ENCODE results near the gene SUGCT. TPM values are rescaled to one million over a fixed set of nuclear protein-coding genes. Genes with fewer than 3 reads are reported as not detected.

SUGCT gene
- total RNA-seq, 1 donor from 2014 or later = 12.0 TPM

- no peaks in the 10 kb centered on the region for H3K27me3 ChIP-seq (ENCODE audit: control insufficient read depth in 3 of 3, insufficient read depth in 3 of 3, low read length in 3 of 3)
- H3K27ac ChIP-seq (ENCODE audit: low read depth, low read length) = no peak overlapping the region
- no peaks in the 10 kb centered on the region for H3K9me3 ChIP-seq (ENCODE audit: control insufficient read depth in 3 of 3, low read length in 3 of 3)
- H3K36me3 ChIP-seq (ENCODE audit: control insufficient read depth in 3 of 3, insufficient read depth in 3 of 3, low read length in 3 of 3) = no peaks in the 10 kb centered on the region
- no peak overlapping the region for H3K4me3 ChIP-seq (ENCODE audit: low read length in 3 of 3)
- no peak overlapping the region for H3K9ac ChIP-seq (ENCODE audit: low read depth in 1 of 3, low read length in 3 of 3)
- no peaks in the 10 kb centered on the region for H3K4me1 ChIP-seq (ENCODE audit: control insufficient read depth in 3 of 3, insufficient read depth in 3 of 3, low read length in 3 of 3)
These were observed 615.1 kb downstream of the SUGCT start for GRCh38 chr7:40749877-40750276.

- Histone ChIP-seq H3K4me3 (ENCODE audit: low read length in 3 of 3) (no peak overlapping the region), H3K4me1 (ENCODE audit: control insufficient read depth in 3 of 3, insufficient read depth in 3 of 3, low read length in 3 of 3) (no peaks in the 10 kb centered on the region), H3K9me3 (ENCODE audit: control insufficient read depth in 3 of 3, low read length in 3 of 3) (no peaks in the 10 kb centered on the region), H3K9ac (ENCODE audit: low read depth in 1 of 3, low read length in 3 of 3) (no peak overlapping the region), H3K36me3 (ENCODE audit: control insufficient read depth in 3 of 3, insufficient read depth in 3 of 3, low read length in 3 of 3) (no peaks in the 10 kb centered on the region), H3K27me3 (ENCODE audit: control insufficient read depth in 3 of 3, insufficient read depth in 3 of 3, low read length in 3 of 3) (no peaks in the 10 kb centered on the region), H3K27ac (ENCODE audit: low read depth, low read length) (no peak overlapping the region)
These were observed 618.6 kb downstream of the SUGCT start for GRCh38 chr7:40753455-40753854.

GRCh38 chr7:40755438-40755837, 620.6 kb downstream of the SUGCT start:
- Histone ChIP-seq H3K4me1 (ENCODE audit: control insufficient read depth in 3 of 3, insufficient read depth in 3 of 3, low read length in 3 of 3) (no peaks in the 10 kb centered on the region), H3K27ac (ENCODE audit: low read depth, low read length) (no peak overlapping the region), H3K4me3 (ENCODE audit: low read length in 3 of 3) (no peak overlapping the region), H3K27me3 (ENCODE audit: control insufficient read depth in 3 of 3, insufficient read depth in 3 of 3, low read length in 3 of 3) (no peaks in the 10 kb centered on the region), H3K9ac (ENCODE audit: low read depth in 1 of 3, low read length in 3 of 3) (no peak overlapping the region), H3K36me3 (ENCODE audit: control insufficient read depth in 3 of 3, insufficient read depth in 3 of 3, low read length in 3 of 3) (no peaks in the 10 kb centered on the region), H3K9me3 (ENCODE audit: control insufficient read depth in 3 of 3, low read length in 3 of 3) (no peaks in the 10 kb centered on the region)

GRCh38 chr7:40757109-40757508, 622.3 kb downstream of the SUGCT start:
- H3K4me3 ChIP-seq (ENCODE audit: low read length in 3 of 3) = no peak overlapping the region
- H3K27me3 ChIP-seq (ENCODE audit: control insufficient read depth in 3 of 3, insufficient read depth in 3 of 3, low read length in 3 of 3) = no peaks in the 10 kb centered on the region
- no peak overlapping the region for H3K27ac ChIP-seq (ENCODE audit: low read depth, low read length)
- no peaks in the 10 kb centered on the region for H3K4me1 ChIP-seq (ENCODE audit: control insufficient read depth in 3 of 3, insufficient read depth in 3 of 3, low read length in 3 of 3)
- no peaks in the 10 kb centered on the region for H3K9me3 ChIP-seq (ENCODE audit: control insufficient read depth in 3 of 3, low read length in 3 of 3)
- no peak overlapping the region for H3K9ac ChIP-seq (ENCODE audit: low read depth in 1 of 3, low read length in 3 of 3)
- no peaks in the 10 kb centered on the region for H3K36me3 ChIP-seq (ENCODE audit: control insufficient read depth in 3 of 3, insufficient read depth in 3 of 3, low read length in 3 of 3)

- Histone ChIP-seq H3K9ac (ENCODE audit: low read depth in 1 of 3, low read length in 3 of 3) (no peak overlapping the region), H3K27ac (ENCODE audit: low read depth, low read length) (no peak overlapping the region), H3K9me3 (ENCODE audit: control insufficient read depth in 3 of 3, low read length in 3 of 3) (no peaks in the 10 kb centered on the region), H3K4me1 (ENCODE audit: control insufficient read depth in 3 of 3, insufficient read depth in 3 of 3, low read length in 3 of 3) (no peaks in the 10 kb centered on the region), H3K36me3 (ENCODE audit: control insufficient read depth in 3 of 3, insufficient read depth in 3 of 3, low read length in 3 of 3) (no peaks in the 10 kb centered on the region), H3K27me3 (ENCODE audit: control insufficient read depth in 3 of 3, insufficient read depth in 3 of 3, low read length in 3 of 3) (no peaks in the 10 kb centered on the region), H3K4me3 (ENCODE audit: low read length in 3 of 3) (no peak overlapping the region)
These were observed 623.8 kb downstream of the SUGCT start for GRCh38 chr7:40758590-40758989.

GRCh38 chr7:40760293-40760964, 625.6 kb downstream of the SUGCT start:
- Histone ChIP-seq H3K36me3 (ENCODE audit: control insufficient read depth in 3 of 3, insufficient read depth in 3 of 3, low read length in 3 of 3) (no peaks in the 10 kb centered on the region), H3K9ac (ENCODE audit: low read depth in 1 of 3, low read length in 3 of 3) (no peak overlapping the region), H3K4me3 (ENCODE audit: low read length in 3 of 3) (no peak overlapping the region), H3K27ac (ENCODE audit: low read depth, low read length) (no peak overlapping the region), H3K9me3 (ENCODE audit: control insufficient read depth in 3 of 3, low read length in 3 of 3) (no peaks in the 10 kb centered on the region), H3K4me1 (ENCODE audit: control insufficient read depth in 3 of 3, insufficient read depth in 3 of 3, low read length in 3 of 3) (no peaks in the 10 kb centered on the region), H3K27me3 (ENCODE audit: control insufficient read depth in 3 of 3, insufficient read depth in 3 of 3, low read length in 3 of 3) (no peaks in the 10 kb centered on the region)

- no peaks in the 10 kb centered on the region for H3K4me1 ChIP-seq (ENCODE audit: control insufficient read depth in 3 of 3, insufficient read depth in 3 of 3, low read length in 3 of 3)
- no peaks in the 10 kb centered on the region for H3K9me3 ChIP-seq (ENCODE audit: control insufficient read depth in 3 of 3, low read length in 3 of 3)
- no peak overlapping the region for H3K4me3 ChIP-seq (ENCODE audit: low read length in 3 of 3)
- no peak overlapping the region for H3K27ac ChIP-seq (ENCODE audit: low read depth, low read length)
- no peaks in the 10 kb centered on the region for H3K27me3 ChIP-seq (ENCODE audit: control insufficient read depth in 3 of 3, insufficient read depth in 3 of 3, low read length in 3 of 3)
- no peak overlapping the region for H3K9ac ChIP-seq (ENCODE audit: low read depth in 1 of 3, low read length in 3 of 3)
- no peaks in the 10 kb centered on the region for H3K36me3 ChIP-seq (ENCODE audit: control insufficient read depth in 3 of 3, insufficient read depth in 3 of 3, low read length in 3 of 3)
These were observed 626.2 kb downstream of the SUGCT start for GRCh38 chr7:40760987-40761386.

GRCh38 chr7:40761762-40762560, 627.2 kb downstream of the SUGCT start:
- no peaks in the 10 kb centered on the region for H3K4me1 ChIP-seq (ENCODE audit: control insufficient read depth in 3 of 3, insufficient read depth in 3 of 3, low read length in 3 of 3)
- H3K36me3 ChIP-seq (ENCODE audit: control insufficient read depth in 3 of 3, insufficient read depth in 3 of 3, low read length in 3 of 3) = no peaks in the 10 kb centered on the region
- H3K27ac ChIP-seq (ENCODE audit: low read depth, low read length) = no peak overlapping the region
- no peaks in the 10 kb centered on the region for H3K9me3 ChIP-seq (ENCODE audit: control insufficient read depth in 3 of 3, low read length in 3 of 3)
- no peak overlapping the region for H3K9ac ChIP-seq (ENCODE audit: low read depth in 1 of 3, low read length in 3 of 3)
- no peak overlapping the region for H3K4me3 ChIP-seq (ENCODE audit: low read length in 3 of 3)
- H3K27me3 ChIP-seq (ENCODE audit: control insufficient read depth in 3 of 3, insufficient read depth in 3 of 3, low read length in 3 of 3) = no peaks in the 10 kb centered on the region

GRCh38 chr7:40763319-40764287, 628.8 kb downstream of the SUGCT start:
- Histone ChIP-seq H3K4me1 (ENCODE audit: control insufficient read depth in 3 of 3, insufficient read depth in 3 of 3, low read length in 3 of 3) (no peaks in the 10 kb centered on the region), H3K9ac (ENCODE audit: low read depth in 1 of 3, low read length in 3 of 3) (no peak overlapping the region), H3K27me3 (ENCODE audit: control insufficient read depth in 3 of 3, insufficient read depth in 3 of 3, low read length in 3 of 3) (no peaks in the 10 kb centered on the region), H3K27ac (ENCODE audit: low read depth, low read length) (no peak overlapping the region), H3K36me3 (ENCODE audit: control insufficient read depth in 3 of 3, insufficient read depth in 3 of 3, low read length in 3 of 3) (no peaks in the 10 kb centered on the region), H3K9me3 (ENCODE audit: control insufficient read depth in 3 of 3, low read length in 3 of 3) (no peaks in the 10 kb centered on the region), H3K4me3 (ENCODE audit: low read length in 3 of 3) (no peak overlapping the region)
